Transverse colon (tissue), 4 donors: Measurements from ENCODE around the gene RCAN1.

Experiments used
- CTCF ChIP-seq, 5 experiments: fragments of 200-600 bp in 3 of 5; fragments of 450-650 bp in 2 of 5; sonication (generic) in 3 of 5; IDR thresholded peaks; 1 replicate in 2 of 5; 2 replicates in 3 of 5; pipeline ENCODE4 v1.5.1; 2016 to 2017; ENCODE audit warnings: antibody characterized with exemption in 5 of 5, inconsistent platforms in 3 of 5, mild to moderate bottlenecking in 2 of 5, moderate library complexity in 1 of 5
- POLR2AphosphoS5 ChIP-seq, 3 donors: sonication (generic); formaldehyde crosslinking; IDR thresholded peaks; one replicate each; pipeline ENCODE4 v1.6.1; 2016; ENCODE audit warnings: antibody characterized with exemption in 3 of 3

- no peak for TF ChIP-seq CTCF (IDR thresholded peaks at IDR 0.05)
- TF ChIP-seq POLR2AphosphoS5 (IDR thresholded peaks at IDR 0.05): no peak
Observed at GRCh38 chr21:34546542-34546941, 68.4 kb downstream of the RCAN1 start.
